Tibial nerve (tissue), 4 donors: ENCODE measurements around the gene VWA8. TPM values are rescaled to one million over a fixed set of nuclear protein-coding genes. Genes with fewer than 3 reads are reported as not detected.
"Not testable (repeated sequence)": the region's sequence is repeated elsewhere in the genome, so short reads cannot be mapped to it uniquely, and the experiment has no call there.

Experiments
- DNase-seq, 2 donors: peaks; one replicate each; pipeline ENCODE4 v3.0.0-alpha.2; 2019; ENCODE audit warnings: low spot score in 2 of 2
- H3K27ac ChIP-seq, 4 donors: fragments of 200-600 bp; sonication (generic) in 3 of 4; one replicate each; pipeline ENCODE4 v1.5.1; 2017 to 2019; ENCODE audit warnings: mild to moderate bottlenecking in 1 of 4
- H3K27me3 ChIP-seq, 2 donors: fragments of 200-600 bp; sonication (generic) in 1 of 2; one replicate each; pipeline versions ENCODE4 v1.5.1 to v1.6.0; 2017 to 2019
- H3K36me3 ChIP-seq, 3 donors: fragments of 200-600 bp; sonication (generic); one replicate each; pipeline ENCODE4 v1.5.1; 2018 to 2019
- H3K4me1 ChIP-seq, 4 donors: fragments of 200-600 bp; sonication (generic) in 3 of 4; one replicate each; pipeline ENCODE4 v1.5.1; 2017 to 2019
- H3K4me3 ChIP-seq, 4 donors: fragments of 200-600 bp; sonication (generic) in 3 of 4; one replicate each; pipeline ENCODE4 v1.5.1; 2017 to 2019; ENCODE audit warnings: mild to moderate bottlenecking in 1 of 4, moderate library complexity in 1 of 4
- H3K9me3 ChIP-seq, 4 donors: fragments of 200-600 bp; sonication (generic) in 3 of 4; one replicate each; pipeline ENCODE4 v1.5.1; 2017 to 2019
- CTCF ChIP-seq, 5 experiments: fragments of 200-600 bp in 3 of 5; fragments of 450-650 bp in 2 of 5; sonication (generic) in 3 of 5; IDR thresholded peaks; one replicate each; pipeline ENCODE4 v1.5.1; 2016 to 2019; ENCODE audit warnings: antibody characterized with exemption in 5 of 5, mild to moderate bottlenecking in 3 of 5, moderate library complexity in 2 of 5
- EP300 ChIP-seq, 2 donors: sonication (generic); formaldehyde crosslinking; IDR thresholded peaks; one replicate each; pipeline ENCODE4 v1.6.1; 2017; ENCODE audit warnings: antibody characterized with exemption in 2 of 2, mild to moderate bottlenecking in 1 of 2
- POLR2A ChIP-seq, 2 donors: fragments of 450-650 bp; IDR thresholded peaks; one replicate each; pipeline ENCODE4 v1.6.1; 2017; ENCODE audit warnings: antibody characterized with exemption in 2 of 2, mild to moderate bottlenecking in 2 of 2, moderate library complexity in 2 of 2
- WGBS, 2 donors: methylation state at CpG; one replicate each; pipeline ENCODE4 v1.1.5; 2018; 5-methylcytosine and 5-hydroxymethylcytosine counted together
- total RNA-seq, 4 donors: library from RNA; depleted of rRNA; stranded (reverse); fragments of >200 nt; gene quantifications; one replicate each; pipeline ENCODE4 v1.1.0, GENCODE V29; 2016

The VWA8 gene
- total RNA-seq, 4 donors from 2014 or later = 20.8 to 36.9 (median 22.4) TPM

- H3K27ac ChIP-seq = no peak overlapping the region
- peaks cover 0 to 20% (median 2%) of the 10 kb centered on the region in 4 donors for H3K4me1 ChIP-seq
- no peaks in the 10 kb centered on the region for H3K36me3 ChIP-seq
- no peak for TF ChIP-seq CTCF (IDR thresholded peaks at IDR 0.05)
- TF ChIP-seq EP300 (IDR thresholded peaks at IDR 0.05) = no peak
- no peak for TF ChIP-seq POLR2A (IDR thresholded peaks at IDR 0.05)
- H3K27me3 ChIP-seq = no peaks in the 10 kb centered on the region
- 65% methylated on average over 5 of the region's 5 CpGs for WGBS, 2 donors
- no peak overlapping the region for H3K4me3 ChIP-seq
- no peaks in the 10 kb centered on the region for H3K9me3 ChIP-seq
- DNase-seq = no peak
Measured at GRCh38 chr13:41955605-41956004, 5.3 kb downstream of the VWA8 start.

GRCh38 chr13:41954226-41954625 is 6.7 kb downstream of the VWA8 start:
- H3K9me3 ChIP-seq = no peaks in the 10 kb centered on the region
- 97 to 98% methylated on average over 1 of the region's 1 CpG for WGBS, 2 donors
- no peak overlapping the region for H3K27ac ChIP-seq
- peaks cover 0 to 11% (median 0%) of the 10 kb centered on the region in 4 donors for H3K4me1 ChIP-seq
- peaks cover 0 to 1% (median 0%) of the 10 kb centered on the region in 3 donors for H3K36me3 ChIP-seq
- H3K4me3 ChIP-seq = no peak overlapping the region
- no peak for DNase-seq
- TF ChIP-seq CTCF (IDR thresholded peaks at IDR 0.05) = no peak
- TF ChIP-seq EP300 (IDR thresholded peaks at IDR 0.05) = no peak
- no peak for TF ChIP-seq POLR2A (IDR thresholded peaks at IDR 0.05)
- no peaks in the 10 kb centered on the region for H3K27me3 ChIP-seq

GRCh38 chr13:41952749-41953148 is 8.2 kb downstream of the VWA8 start:
- Histone ChIP-seq H3K9me3 (no peaks in the 10 kb centered on the region), H3K36me3 (peaks cover 0 to 15% (median 0%) of the 10 kb centered on the region in 3 donors), H3K27me3 (no peaks in the 10 kb centered on the region), H3K4me1 (no peaks in the 10 kb centered on the region), H3K27ac (no peak overlapping the region), H3K4me3 (no peak overlapping the region)
- no peak for DNase-seq
- TF ChIP-seq EP300 (IDR thresholded peaks at IDR 0.05) = no peak
- TF ChIP-seq POLR2A (IDR thresholded peaks at IDR 0.05) = no peak
- no peak for TF ChIP-seq CTCF (IDR thresholded peaks at IDR 0.05)
- 75 to 79% methylated on average over 3 of the region's 3 CpGs for WGBS, 2 donors

- not testable (repeated sequence) for H3K27me3 ChIP-seq, H3K4me1 ChIP-seq, H3K4me3 ChIP-seq, DNase-seq, H3K27ac ChIP-seq
- Histone ChIP-seq H3K36me3 (peaks cover 0 to 48% (median 0%) of the 10 kb centered on the region in 3 donors), H3K9me3 (peaks cover 0 to 27% (median 6%) of the 10 kb centered on the region in 4 donors)
- WGBS, 2 donors = 90% methylated on average over 1 of the region's 1 CpG
Measured at GRCh38 chr13:41949104-41949503, 11.8 kb downstream of the VWA8 start.

- Histone ChIP-seq H3K27me3 (no peaks in the 10 kb centered on the region), H3K9me3 (peaks cover 0 to 27% (median 6%) of the 10 kb centered on the region in 4 donors), H3K4me1 (peaks cover 0 to 5% (median 0%) of the 10 kb centered on the region in 4 donors), H3K27ac (no peak overlapping the region), H3K36me3 (peaks cover 0 to 49% (median 0%) of the 10 kb centered on the region in 3 donors), H3K4me3 (no peak overlapping the region)
- TF ChIP-seq CTCF (IDR thresholded peaks at IDR 0.05) = no peak
- DNase-seq = no peak
Measured at GRCh38 chr13:41945926-41946325, 15.0 kb downstream of the VWA8 start.
